WTC11 (cell line): ENCODE results near the gene SAMSN1. TPM values are rescaled to one million over a fixed set of nuclear protein-coding genes. Genes with fewer than 3 reads are reported as not detected.

Experiments used
- ATAC-seq: fragments of 200-7000 bp; cut with Tn5 transposase; 2 replicates; pipeline ENCODE4 v1.10.0; 2021; ENCODE audit warnings: mild to moderate bottlenecking, moderate library complexity
- CTCF ChIA-PET: fragments of 300-600 bp; sonication (Branson Sonifier 250); formaldehyde crosslinking; loops from one replicate; lab custom pipeline; 2021; ENCODE audit warnings: antibody characterized with exemption; lab: Charles Lee
- POLR2A ChIA-PET: fragments of 350-600 bp; sonication (Branson Sonifier 250); formaldehyde crosslinking; loops from one replicate; lab custom pipeline; 2021; ENCODE audit warnings: antibody characterized with exemption; lab: Charles Lee
- DNase-seq: peaks from one replicate; pipeline ENCODE4 v3.0.0; 2021; ENCODE audit warnings: low spot score
- H3K27ac Mint-ChIP-seq: 2 replicates; pipeline ENCODE4 v1.8.0; 2021; ENCODE audit warnings: mixed read lengths
- H3K27me3 Mint-ChIP-seq: 2 replicates; pipeline ENCODE4 v1.8.0; 2021; ENCODE audit warnings: low read depth, mild to moderate bottlenecking, moderate library complexity, mixed read lengths
- H3K36me3 Mint-ChIP-seq: 2 replicates; pipeline ENCODE4 v1.8.0; 2021; ENCODE audit warnings: mixed read lengths
- H3K4me1 Mint-ChIP-seq: 2 replicates; pipeline ENCODE4 v1.8.0; 2022; ENCODE audit warnings: mixed read lengths
- H3K4me3 Mint-ChIP-seq: 2 replicates; pipeline ENCODE4 v1.8.0; 2021; ENCODE audit warnings: mild to moderate bottlenecking, moderate library complexity, mixed read lengths
- H3K9me3 Mint-ChIP-seq: 2 replicates; pipeline ENCODE4 v1.8.0; 2021; ENCODE audit warnings: mixed read lengths
- ATF1 ChIP-seq: sonication (generic); formaldehyde crosslinking; IDR thresholded peaks from 2 replicates; pipeline ENCODE4 v1.8.1; 2023; ENCODE audit warnings: mild to moderate bottlenecking, moderate library complexity, missing genetic modification reagents
- ATF6 ChIP-seq: sonication (generic); formaldehyde crosslinking; IDR thresholded peaks from 2 replicates; pipeline ENCODE4 v1.8.1; 2023; ENCODE audit warnings: mild to moderate bottlenecking, missing genetic modification reagents
- CTCF ChIP-seq: fragments of 200-600 bp; IDR thresholded peaks from 2 replicates; pipeline ENCODE4 v1.8.0; 2022; ENCODE audit warnings: antibody characterized with exemption
- ERG ChIP-seq: fragments of 250-450 bp; sonication (Bioruptor Pico); IDR thresholded peaks from 2 replicates; pipeline ENCODE4 v1.8.0; 2021; ENCODE audit warnings: mild to moderate bottlenecking
- ETV6 ChIP-seq: sonication (generic); formaldehyde crosslinking; IDR thresholded peaks from 2 replicates; pipeline ENCODE4 v1.8.1; 2022; ENCODE audit warnings: mild to moderate bottlenecking, missing genetic modification reagents
- FOXJ3 ChIP-seq: sonication (generic); formaldehyde crosslinking; IDR thresholded peaks from 2 replicates; pipeline ENCODE4 v1.9.0; 2021; ENCODE audit warnings: missing genetic modification reagents, mild to moderate bottlenecking, borderline replicate concordance
- IRF1 ChIP-seq: sonication (generic); formaldehyde crosslinking; IDR thresholded peaks from 2 replicates; pipeline ENCODE4 v1.8.0; 2023; ENCODE audit warnings: missing genetic modification reagents
- MLX ChIP-seq: sonication (generic); formaldehyde crosslinking; IDR thresholded peaks from 2 replicates; pipeline ENCODE4 v1.8.1; 2023; ENCODE audit warnings: mild to moderate bottlenecking, missing genetic modification reagents, moderate library complexity
- NR1H2 ChIP-seq: sonication (generic); formaldehyde crosslinking; IDR thresholded peaks from 2 replicates; pipeline ENCODE4 v1.9.0; 2021; ENCODE audit warnings: mild to moderate bottlenecking, moderate library complexity, missing genetic modification reagents
- NR2C2 ChIP-seq: sonication (generic); formaldehyde crosslinking; IDR thresholded peaks from 2 replicates; pipeline ENCODE4 v1.8.0; 2022; ENCODE audit warnings: mild to moderate bottlenecking, missing genetic modification reagents
- NR3C1 ChIP-seq: sonication (generic); formaldehyde crosslinking; conservative IDR thresholded peaks from 2 replicates; pipeline ENCODE4 v1.8.1; 2023; ENCODE audit warnings: low read depth, mild to moderate bottlenecking, missing genetic modification reagents
- SMAD4 ChIP-seq: sonication (generic); formaldehyde crosslinking; IDR thresholded peaks from 2 replicates; pipeline ENCODE4 v1.8.0; 2022; ENCODE audit warnings: mild to moderate bottlenecking, missing genetic modification reagents
- STAT6 ChIP-seq: sonication (generic); formaldehyde crosslinking; conservative IDR thresholded peaks from 2 replicates; pipeline ENCODE4 v1.8.1; 2023; ENCODE audit warnings: mild to moderate bottlenecking, low read depth, missing genetic modification reagents, moderate library complexity
- TCF7 ChIP-seq: sonication (generic); formaldehyde crosslinking; IDR thresholded peaks from 2 replicates; pipeline ENCODE4 v1.8.0; 2022; ENCODE audit warnings: mild to moderate bottlenecking, low read depth, missing genetic modification reagents, moderate library complexity
- ZBTB21 ChIP-seq: sonication (generic); formaldehyde crosslinking; IDR thresholded peaks from 2 replicates; pipeline ENCODE4 v1.8.1; 2023; ENCODE audit warnings: mild to moderate bottlenecking, missing genetic modification reagents, borderline replicate concordance
- ZBTB43 ChIP-seq: sonication (generic); formaldehyde crosslinking; IDR thresholded peaks from 2 replicates; pipeline ENCODE4 v1.8.1; 2023; ENCODE audit warnings: mild to moderate bottlenecking, missing genetic modification reagents
- ZNF396 ChIP-seq: fragments of 250-450 bp; sonication (Bioruptor Pico); IDR thresholded peaks from 2 replicates; pipeline ENCODE4 v1.8.0; 2021; ENCODE audit warnings: mild to moderate bottlenecking, moderate library complexity, borderline replicate concordance
- ZNF671 ChIP-seq: fragments of 250-450 bp; sonication (Bioruptor Pico); IDR thresholded peaks from 2 replicates; pipeline ENCODE4 v1.8.0; 2021; ENCODE audit warnings: mild to moderate bottlenecking
- total RNA-seq: library from RNA; stranded (reverse); gene quantifications from 3 replicates; pipeline ENCODE4 v1.2.3, GENCODE V29; 2021

SAMSN1 gene
- total RNA-seq, 1 experiment from 2014 or later = 1.2 TPM

- no peak overlapping the region for H3K4me3 Mint-ChIP-seq
- H3K36me3 Mint-ChIP-seq = 0 out of 2 replicates have a peak, but pooled peaks cover under 1% of the 10 kb centered on the region
- TF ChIP-seq ATF1 (CRISPR knock-in tag) (no peak), NR2C2 (no peak), MLX (no peak), ZBTB43 (CRISPR knock-in tag) (no peak), ETV6 (CRISPR knock-in tag) (no peak), ATF6 (CRISPR knock-in tag) (no peak)
- ChIA-PET POLR2A (no interaction called here), CTCF (no interaction called here)
- H3K27ac Mint-ChIP-seq = no peak overlapping the region
- no peak for ATAC-seq
- H3K4me1 Mint-ChIP-seq = peaks cover 33% of the 10 kb centered on the region
- peaks cover 10% of the 10 kb centered on the region for H3K9me3 Mint-ChIP-seq
- H3K27me3 Mint-ChIP-seq = no peaks in the 10 kb centered on the region
- no peak for DNase-seq
Measured at GRCh38 chr21:14499316-14499715, 46.8 kb downstream of the SAMSN1 start.

- Mint-ChIP-seq H3K27ac (no peak overlapping the region), H3K4me1 (peaks cover 25% of the 10 kb centered on the region), H3K4me3 (no peak overlapping the region), H3K36me3 (0 out of 2 replicates have a peak, but pooled peaks cover 3% of the 10 kb centered on the region), H3K9me3 (peaks cover 7% of the 10 kb centered on the region), H3K27me3 (no peaks in the 10 kb centered on the region)
- TF ChIP-seq CTCF = no peak
- no peak for TF ChIP-seq STAT6 (CRISPR knock-in tag)
- TF ChIP-seq TCF7 = no peak
- no peak for TF ChIP-seq IRF1 (CRISPR knock-in tag)
- no peak for TF ChIP-seq ZNF396 (CRISPR knock-in tag)
- TF ChIP-seq ERG (CRISPR knock-in tag) = no peak
- no peak for TF ChIP-seq FOXJ3 (CRISPR knock-in tag)
- no peak for TF ChIP-seq ZNF671 (CRISPR knock-in tag)
- TF ChIP-seq MLX = no peak
- no peak for TF ChIP-seq NR3C1 (CRISPR knock-in tag)
- TF ChIP-seq NR1H2 = no peak
- no peak for TF ChIP-seq SMAD4
- no peak for TF ChIP-seq ZBTB21 (CRISPR knock-in tag)
- CTCF ChIA-PET = no interaction called here
- POLR2A ChIA-PET = no interaction called here
- ATAC-seq = no peak
- no peak for DNase-seq
Measured at GRCh38 chr21:14497825-14498224, 48.3 kb downstream of the SAMSN1 start.
